Fibroblast of upper back skin (primary cell): ENCODE measurements around the gene SHISAL2B.
"Not testable (repeated sequence)": the region's sequence is repeated elsewhere in the genome, so short reads cannot be mapped to it uniquely, and the experiment has no call there.

ENCODE experiments used
- DNase-seq: peaks from one replicate; pipeline ENCODE4 v3.0.0-alpha.2; 2013

Gene SHISAL2B

GRCh38 chr5:64706074-64706473 is 15.8 kb downstream of the SHISAL2B start:
- not testable (repeated sequence) for DNase-seq

GRCh38 chr5:64707191-64707590 is 16.9 kb downstream of the SHISAL2B start:
- no peak for DNase-seq

GRCh38 chr5:64714495-64714894 is 24.2 kb downstream of the SHISAL2B start:
- DNase-seq, result not testable (repeated sequence)

- no peak for DNase-seq
These were observed 32.3 kb downstream of the SHISAL2B start for GRCh38 chr5:64722588-64722987.

GRCh38 chr5:64727150-64727549 is 36.8 kb downstream of the SHISAL2B start:
- DNase-seq, result no peak

- no peak for DNase-seq
These were observed 52.1 kb downstream of the SHISAL2B start for GRCh38 chr5:64742411-64742810.

GRCh38 chr5:64742821-64743220 is 52.5 kb downstream of the SHISAL2B start:
- peak; percentile 1 for DNase-seq

- DNase-seq, result no peak
These were observed 54.6 kb downstream of the SHISAL2B start for GRCh38 chr5:64744914-64745313.

- DNase-seq, result peak; percentile 29
These were observed 56.1 kb downstream of the SHISAL2B start for GRCh38 chr5:64746446-64746845.

GRCh38 chr5:64749385-64749784 is 59.1 kb downstream of the SHISAL2B start:
- no peak for DNase-seq

- no peak for DNase-seq
These were observed 63.8 kb downstream of the SHISAL2B start for GRCh38 chr5:64754066-64754465.

GRCh38 chr5:64758901-64759300 is 68.6 kb downstream of the SHISAL2B start:
- no peak for DNase-seq

- DNase-seq, result no peak
These were observed 69.8 kb downstream of the SHISAL2B start for GRCh38 chr5:64759960-64760660.

- DNase-seq, result no peak
These were observed 73.7 kb downstream of the SHISAL2B start for GRCh38 chr5:64763948-64764503.

GRCh38 chr5:64765804-64766504 is 75.7 kb downstream of the SHISAL2B start:
- DNase-seq, result peak; percentile 3

- DNase-seq, result no peak
These were observed 76.6 kb downstream of the SHISAL2B start for GRCh38 chr5:64766941-64767340.
